Keratinocyte (primary cell): ENCODE results near the gene PSMC3. TPM values are rescaled to one million over a fixed set of nuclear protein-coding genes. Genes with fewer than 3 reads are reported as not detected.

Source experiments
- DNase-seq: peaks from one replicate; pipeline ENCODE4 v3.0.0-alpha.2; 2011; ENCODE audit warnings: low read depth, missing footprints, low spot score
- FAIRE-seq: peaks from 2 replicates; lab custom pipeline; 2011; peaks lifted over from hg19 to GRCh38; lab: Jason Lieb, UNC
- H2AFZ ChIP-seq: 2 replicates; pipeline ENCODE4 v1.6.0; 2012; ENCODE audit warnings: low read length, control low read depth, inconsistent platforms; ENCODE audit not compliant: control insufficient read depth
- H3K27ac ChIP-seq: 2 replicates; pipeline ENCODE4 v1.5.1; 2011; ENCODE audit warnings: low read length; ENCODE audit not compliant: control insufficient read depth, insufficient read depth
- H3K27me3 ChIP-seq: 3 replicates; pipeline ENCODE4 v1.6.0; 2011; ENCODE audit warnings: low read length; ENCODE audit not compliant: control insufficient read depth, insufficient read depth; ENCODE audit errors: extremely low read depth
- H3K36me3 ChIP-seq, 2 experiments: 2 replicates in 1 of 2; 3 replicates in 1 of 2; pipeline ENCODE4 v1.5.1; 2011; ENCODE audit warnings: low read length in 2 of 2, mild to moderate bottlenecking in 1 of 2; ENCODE audit not compliant: control insufficient read depth in 2 of 2, insufficient read depth in 2 of 2; ENCODE audit errors: extremely low read depth in 1 of 2
- H3K4me1 ChIP-seq: 3 replicates; pipeline ENCODE4 v1.5.1; 2011; ENCODE audit warnings: low read length; ENCODE audit not compliant: control insufficient read depth, insufficient read depth; ENCODE audit errors: extremely low read depth
- H3K4me2 ChIP-seq: 3 replicates; pipeline ENCODE4 v1.6.0; 2011; ENCODE audit warnings: low read depth, low read length; ENCODE audit not compliant: control insufficient read depth, insufficient read depth; ENCODE audit errors: extremely low read depth
- H3K4me3 ChIP-seq, 3 experiments: fragments of 200-600 bp in 1 of 3; sonication (generic) in 1 of 3; 2 replicates in 2 of 3; 3 replicates in 1 of 3; pipeline ENCODE4 v1.5.1; 2011 to 2016; ENCODE audit warnings: low read length in 3 of 3, mild to moderate bottlenecking in 3 of 3, control low read depth in 2 of 3, inconsistent platforms in 1 of 3, low read depth in 1 of 3, mixed read lengths in 1 of 3, mixed run types in 1 of 3, moderate library complexity in 1 of 3; ENCODE audit not compliant: control insufficient read depth in 2 of 3, insufficient read depth in 2 of 3; ENCODE audit errors: extremely low read depth in 1 of 3
- H3K79me2 ChIP-seq: 2 replicates; pipeline ENCODE4 v1.6.0; 2012; ENCODE audit warnings: low read length; ENCODE audit not compliant: control insufficient read depth, insufficient read depth
- H3K9ac ChIP-seq: 3 replicates; pipeline ENCODE4 v1.6.0; 2011; ENCODE audit warnings: low read length; ENCODE audit not compliant: control insufficient read depth, insufficient read depth; ENCODE audit errors: extremely low read depth
- H3K9me1 ChIP-seq: 3 replicates; pipeline ENCODE4 v1.6.0; 2011; ENCODE audit warnings: low read length; ENCODE audit not compliant: control insufficient read depth, insufficient read depth; ENCODE audit errors: extremely low read depth
- H3K9me3 ChIP-seq: 2 replicates; pipeline ENCODE4 v1.5.1; 2012; ENCODE audit warnings: low read depth, low read length; ENCODE audit not compliant: control insufficient read depth
- H4K20me1 ChIP-seq: 3 replicates; pipeline ENCODE4 v1.6.0; 2011; ENCODE audit warnings: low read length; ENCODE audit not compliant: control insufficient read depth, insufficient read depth; ENCODE audit errors: extremely low read depth
- EZH2 ChIP-seq: IDR thresholded peaks from one replicate; pipeline ENCODE4 v1.6.1; 2012; ENCODE audit warnings: inconsistent platforms, mild to moderate bottlenecking, low read length, moderate library complexity
- dilution Hi-C: fragments of 300-500 bp; cut with MboI; formaldehyde crosslinking; loops from one replicate; pipeline ENCODE4 v1.7.0; 2020; ENCODE audit warnings: low sequenced_read_pairs; ENCODE audit not compliant: extremely low pct_ligation_motif_present
- polyA plus RNA-seq, 5 experiments: library from polyadenylated mRNA; depleted of rRNA in 3 of 5; stranded (reverse) in 3 of 5; stranded (forward) in 1 of 5; unstranded in 1 of 5; fragments of >200 nt; gene quantifications; 1 replicate in 1 of 5; 2 replicates in 3 of 5; 3 replicates in 1 of 5; pipeline versions ENCODE4 v1.2.1 to v1.2.3, GENCODE V29; 2011 to 2012; ENCODE audit warnings: missing spikeins in 2 of 5, low read depth in 1 of 5, low replicate concordance in 1 of 5
- TF ChIP-seq, protein P1 (sequence below), 3 experiments: IDR thresholded peaks in 1 of 3; conservative IDR thresholded peaks in 1 of 3; optimal IDR thresholded peaks in 1 of 3; 2 replicates in 2 of 3; 3 replicates in 1 of 3; pipeline versions ENCODE3 to v1.5.1; 2011; ENCODE audit warnings: low read length in 3 of 3, mild to moderate bottlenecking in 3 of 3, moderate library complexity in 2 of 3, control low read depth in 1 of 3, inconsistent platforms in 1 of 3; ENCODE audit not compliant: insufficient read depth in 2 of 3; ENCODE audit errors: extremely low read depth in 1 of 3

The PSMC3 gene
- polyA plus RNA-seq, 1 donor (not counting 4 experiments of a cell fraction or from before 2014, with no cell fraction given): 172 TPM

DNA sequence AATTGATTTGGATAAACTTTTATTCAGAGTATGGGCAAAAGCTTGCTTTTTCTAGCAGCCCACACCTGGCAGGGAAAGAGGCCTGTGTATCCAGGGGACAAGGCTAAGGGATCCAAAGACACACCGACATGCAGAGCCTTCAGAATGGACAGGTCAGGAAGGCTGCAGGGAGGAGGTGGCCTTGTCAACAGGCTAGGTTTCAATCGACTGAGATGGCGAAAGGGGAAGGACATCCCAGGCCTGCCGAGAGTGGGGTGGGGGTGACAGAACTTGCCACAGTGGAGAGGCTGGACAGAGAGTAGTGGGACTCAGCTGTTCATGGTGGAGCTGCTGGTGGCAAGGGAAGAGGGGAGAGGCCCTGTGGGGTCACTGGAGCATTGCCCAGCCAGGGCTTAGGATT is 23.1 kb downstream of the PSMC3 start:
- dilution Hi-C loops: no loop called here
- Histone ChIP-seq H2AFZ (no peak overlapping the region), H3K4me1 (peaks cover 30% of the 10 kb centered on the region), H3K9me1 (no peaks in the 10 kb centered on the region), H4K20me1 (no peaks in the 10 kb centered on the region), H3K27me3 (no peaks in the 10 kb centered on the region), H3K9ac (no peak overlapping the region), H3K4me2 (no peak overlapping the region), H3K9me3 (no peaks in the 10 kb centered on the region), H3K36me3 (no peaks in the 10 kb centered on the region), H3K79me2 (no peaks in the 10 kb centered on the region), H3K27ac (no peak overlapping the region), H3K4me3 (no peak overlapping the region)
- no peak for TF ChIP-seq EZH2
- TF ChIP-seq, protein P1, sequence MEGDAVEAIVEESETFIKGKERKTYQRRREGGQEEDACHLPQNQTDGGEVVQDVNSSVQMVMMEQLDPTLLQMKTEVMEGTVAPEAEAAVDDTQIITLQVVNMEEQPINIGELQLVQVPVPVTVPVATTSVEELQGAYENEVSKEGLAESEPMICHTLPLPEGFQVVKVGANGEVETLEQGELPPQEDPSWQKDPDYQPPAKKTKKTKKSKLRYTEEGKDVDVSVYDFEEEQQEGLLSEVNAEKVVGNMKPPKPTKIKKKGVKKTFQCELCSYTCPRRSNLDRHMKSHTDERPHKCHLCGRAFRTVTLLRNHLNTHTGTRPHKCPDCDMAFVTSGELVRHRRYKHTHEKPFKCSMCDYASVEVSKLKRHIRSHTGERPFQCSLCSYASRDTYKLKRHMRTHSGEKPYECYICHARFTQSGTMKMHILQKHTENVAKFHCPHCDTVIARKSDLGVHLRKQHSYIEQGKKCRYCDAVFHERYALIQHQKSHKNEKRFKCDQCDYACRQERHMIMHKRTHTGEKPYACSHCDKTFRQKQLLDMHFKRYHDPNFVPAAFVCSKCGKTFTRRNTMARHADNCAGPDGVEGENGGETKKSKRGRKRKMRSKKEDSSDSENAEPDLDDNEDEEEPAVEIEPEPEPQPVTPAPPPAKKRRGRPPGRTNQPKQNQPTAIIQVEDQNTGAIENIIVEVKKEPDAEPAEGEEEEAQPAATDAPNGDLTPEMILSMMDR (optimal IDR thresholded peaks at IDR 0.05 in 1 of 3, IDR thresholded peaks at IDR 0.05 in 1 of 3, conservative IDR thresholded peaks at IDR 0.05 in 1 of 3; ENCODE audit: extremely low read depth in 1 of 3, insufficient read depth in 2 of 3, low read length in 3 of 3): no peak
- no peak for DNase-seq
- FAIRE-seq: no peak

DNA sequence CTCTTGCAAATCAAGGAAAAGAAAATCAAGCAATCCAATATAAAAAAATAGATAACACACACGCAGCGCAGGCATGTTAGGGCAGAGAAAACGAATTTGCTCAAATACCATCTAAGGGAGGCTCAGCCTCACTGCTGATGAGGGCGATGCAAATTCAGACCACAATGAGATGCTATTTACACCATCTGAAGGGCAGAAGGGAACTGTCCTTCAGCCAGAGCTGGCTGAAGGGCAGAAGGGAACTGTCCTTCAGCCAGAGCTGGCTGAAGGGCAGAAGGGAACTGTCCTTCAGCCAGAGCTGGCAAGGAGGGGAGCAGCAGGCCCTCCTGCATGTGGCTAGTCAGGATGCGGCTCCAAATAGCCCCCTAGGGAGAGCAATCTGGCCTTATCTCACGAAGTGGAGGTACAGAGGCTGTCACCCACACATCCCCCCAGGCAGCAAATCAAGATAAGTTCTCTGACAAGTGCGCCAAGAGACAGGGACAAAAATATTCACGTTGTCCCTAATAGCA is 25.4 kb downstream of the PSMC3 start:
- Histone ChIP-seq H3K36me3 (no peaks in the 10 kb centered on the region), H3K4me2 (peak overlapping the region; percentile 77), H3K9me3 (no peaks in the 10 kb centered on the region), H3K9ac (peak overlapping the region; percentile 46), H3K4me3 (peak overlapping the region in 2 of 3 experiments; percentile 38 to 54), H3K4me1 (peaks cover 21% of the 10 kb centered on the region), H2AFZ (peak overlapping the region; percentile 82), H3K27ac (no peak overlapping the region), H3K79me2 (no peaks in the 10 kb centered on the region), H3K27me3 (no peaks in the 10 kb centered on the region), H4K20me1 (no peaks in the 10 kb centered on the region), H3K9me1 (no peaks in the 10 kb centered on the region)
- dilution Hi-C loops: no loop called here
- FAIRE-seq (no peak), DNase-seq (no peak)
- no peak for TF ChIP-seq EZH2
- TF ChIP-seq, protein P1 (optimal IDR thresholded peaks at IDR 0.05 in 1 of 3, IDR thresholded peaks at IDR 0.05 in 1 of 3, conservative IDR thresholded peaks at IDR 0.05 in 1 of 3; ENCODE audit: extremely low read depth in 1 of 3, insufficient read depth in 2 of 3, low read length in 3 of 3): peak in 1 of 3 experiments; percentile 4
